Activated naive CD4-positive, alpha-beta T cell treated with anti-CD3 and anti-CD28 coated beads, Interleukin-2, amount 10 ng/mL, durations not matched to agents 7 days and 5 days (primary cell): ENCODE results near the gene PPP1R9B.

ENCODE experiments used
- CTCF ChIA-PET: fragments of 350-600 bp; sonication (Branson Sonifier 250); formaldehyde crosslinking; loops from one replicate; lab custom pipeline; 2021; ENCODE audit warnings: antibody characterized with exemption; lab: Charles Lee
- DNase-seq: peaks from one replicate; pipeline ENCODE4 v3.0.0-alpha.2; 2020
- H3K27ac Mint-ChIP-seq: one replicate; pipeline ENCODE4 v1.8.0; 2021; ENCODE audit warnings: mild to moderate bottlenecking, moderate library complexity, mixed read lengths
- H3K27me3 Mint-ChIP-seq: one replicate; pipeline ENCODE4 v1.8.0; 2021; ENCODE audit warnings: mild to moderate bottlenecking, mixed read lengths
- H3K36me3 Mint-ChIP-seq: one replicate; pipeline ENCODE4 v1.8.0; 2021; ENCODE audit warnings: mixed read lengths
- H3K4me1 Mint-ChIP-seq: one replicate; pipeline ENCODE4 v1.8.0; 2021; ENCODE audit warnings: mixed read lengths
- H3K4me3 Mint-ChIP-seq: one replicate; pipeline ENCODE4 v1.8.0; 2021; ENCODE audit warnings: mild to moderate bottlenecking, moderate library complexity, mixed read lengths
- H3K9me3 Mint-ChIP-seq: one replicate; pipeline ENCODE4 v1.8.0; 2021; ENCODE audit warnings: mixed read lengths

The PPP1R9B gene

GRCh38 chr17:50150354-50151040 is at the start of gene PPP1R9B:
TSS of gene PPP1R9B (minus strand) at chr17:50150677. CDS start at chr17:50150513, 164 bp downstream.
- peaks cover 60% of the 10 kb centered on the region for H3K4me1 Mint-ChIP-seq

GRCh38 chr17:50199803-50200456 is 49.5 kb upstream of the PPP1R9B start:
- Mint-ChIP-seq H3K27me3 (peaks cover 92% of the 10 kb centered on the region), H3K27ac (peak overlapping the region; percentile 62), H3K9me3 (no peaks in the 10 kb centered on the region), H3K4me1 (peaks cover 23% of the 10 kb centered on the region), H3K4me3 (peak overlapping the region; percentile 71), H3K36me3 (no peaks in the 10 kb centered on the region)
- CTCF ChIA-PET = interaction anchor here (0.6 to 7.2 kb wide), 34 partner anchors 9 to 332 kb away, joined by 3 to 217 read pairs (median 5); partner anchors contain the start of genes EPN3, LRRC59 and TMEM92
- peak; percentile 82 for DNase-seq

More at GRCh38 chr17:50150354-50151040, at the start of gene PPP1R9B:
- Mint-ChIP-seq H3K9me3 (no peaks in the 10 kb centered on the region), H3K27ac (peak within 1 kb of the TSS; percentile 94), H3K36me3 (peaks cover 23% of the 10 kb centered on the region), H3K4me3 (peak within 1 kb of the TSS; percentile 94), H3K27me3 (peaks cover 8% of the 10 kb centered on the region)
- no peak for DNase-seq
- CTCF ChIA-PET = interaction anchor here (0.7 to 5.9 kb wide), 5 partner anchors 11 to 33 kb away, joined by 3 to 55 read pairs (median 4); no protein-coding TSS in a partner anchor

GRCh38 chr17:50199211-50199802 is 48.8 kb upstream of the PPP1R9B start:
- peaks cover 23% of the 10 kb centered on the region for H3K4me1 Mint-ChIP-seq
- no peak overlapping the region for H3K27ac Mint-ChIP-seq
- no peaks in the 10 kb centered on the region for H3K36me3 Mint-ChIP-seq
- H3K4me3 Mint-ChIP-seq = no peak overlapping the region
- no peaks in the 10 kb centered on the region for H3K9me3 Mint-ChIP-seq
- H3K27me3 Mint-ChIP-seq = peaks cover 90% of the 10 kb centered on the region
- CTCF ChIA-PET = interaction anchor here (1.0 to 7.2 kb wide), 18 partner anchors 12 to 198 kb away, joined by 3 to 217 read pairs (median 9); partner anchors contain the start of genes LRRC59 and TMEM92
- DNase-seq = no peak

- Mint-ChIP-seq H3K36me3 (no peaks in the 10 kb centered on the region), H3K27ac (no peak overlapping the region), H3K4me1 (peaks cover 23% of the 10 kb centered on the region), H3K9me3 (no peaks in the 10 kb centered on the region), H3K4me3 (no peak overlapping the region), H3K27me3 (peaks cover 88% of the 10 kb centered on the region)
- CTCF ChIA-PET = interaction anchor here (0.6 to 5.7 kb wide), 23 partner anchors 10 to 281 kb away, joined by 3 to 100 read pairs (median 4); partner anchors contain the start of genes SGCA and TMEM92
- DNase-seq = peak; percentile 81
These were observed 47.7 kb upstream of the PPP1R9B start for GRCh38 chr17:50198026-50198669.

GRCh38 chr17:50196826-50197225 is 46.3 kb upstream of the PPP1R9B start:
- CTCF ChIA-PET = interaction anchor here (1.0 to 5.7 kb wide), 15 partner anchors 9 to 103 kb away, joined by 3 to 100 read pairs (median 6); partner anchors contain the start of gene SGCA
- peaks cover 83% of the 10 kb centered on the region for H3K27me3 Mint-ChIP-seq
- peaks cover 23% of the 10 kb centered on the region for H3K4me1 Mint-ChIP-seq
- no peak for DNase-seq
- H3K27ac Mint-ChIP-seq = no peak overlapping the region
- H3K9me3 Mint-ChIP-seq = no peaks in the 10 kb centered on the region
- no peak overlapping the region for H3K4me3 Mint-ChIP-seq
- H3K36me3 Mint-ChIP-seq = no peaks in the 10 kb centered on the region

GRCh38 chr17:50196036-50196435 is 45.6 kb upstream of the PPP1R9B start:
- CTCF ChIA-PET = interaction anchor here (1.2 to 5.7 kb wide), 10 partner anchors 8 to 100 kb away, joined by 3 to 100 read pairs (median 8); partner anchors contain the start of gene SGCA
- H3K27me3 Mint-ChIP-seq = peaks cover 79% of the 10 kb centered on the region
- no peak overlapping the region for H3K4me3 Mint-ChIP-seq
- H3K36me3 Mint-ChIP-seq = no peaks in the 10 kb centered on the region
- H3K27ac Mint-ChIP-seq = no peak overlapping the region
- DNase-seq = no peak
- no peaks in the 10 kb centered on the region for H3K9me3 Mint-ChIP-seq
- H3K4me1 Mint-ChIP-seq = peaks cover 19% of the 10 kb centered on the region

- no peak overlapping the region for H3K27ac Mint-ChIP-seq
- H3K27me3 Mint-ChIP-seq = peaks cover 78% of the 10 kb centered on the region
- peaks cover 12% of the 10 kb centered on the region for H3K4me1 Mint-ChIP-seq
- CTCF ChIA-PET = interaction anchor here (3.2 to 5.7 kb wide), 2 partner anchors 25 to 101 kb away, joined by 29 to 100 read pairs; no protein-coding TSS in a partner anchor
- H3K4me3 Mint-ChIP-seq = no peak overlapping the region
- DNase-seq = no peak
- no peaks in the 10 kb centered on the region for H3K36me3 Mint-ChIP-seq
- H3K9me3 Mint-ChIP-seq = no peaks in the 10 kb centered on the region
These were observed 44.7 kb upstream of the PPP1R9B start for GRCh38 chr17:50194934-50195865.

- Mint-ChIP-seq H3K4me1 (peaks cover 7% of the 10 kb centered on the region), H3K27me3 (peaks cover 77% of the 10 kb centered on the region), H3K4me3 (no peak overlapping the region), H3K36me3 (no peaks in the 10 kb centered on the region), H3K9me3 (no peaks in the 10 kb centered on the region), H3K27ac (no peak overlapping the region)
- CTCF ChIA-PET = interaction anchor here (5.7 kb wide), 1 partner anchor 24 kb away, joined by 100 read pairs; no protein-coding TSS in a partner anchor
- no peak for DNase-seq
These were observed 43.9 kb upstream of the PPP1R9B start for GRCh38 chr17:50194140-50194933.

- Mint-ChIP-seq H3K36me3 (no peaks in the 10 kb centered on the region), H3K4me1 (no peaks in the 10 kb centered on the region), H3K9me3 (no peaks in the 10 kb centered on the region), H3K27me3 (peaks cover 78% of the 10 kb centered on the region), H3K27ac (no peak overlapping the region), H3K4me3 (no peak overlapping the region)
- CTCF ChIA-PET = interaction anchor here (0.6 kb wide), 2 partner anchors 23 to 182 kb away, joined by 3 to 4 read pairs; no protein-coding TSS in a partner anchor
- DNase-seq = no peak
These were observed 42.3 kb upstream of the PPP1R9B start for GRCh38 chr17:50192618-50193291.

- Mint-ChIP-seq H3K4me1 (no peaks in the 10 kb centered on the region), H3K27ac (no peak overlapping the region), H3K27me3 (peaks cover 78% of the 10 kb centered on the region), H3K9me3 (no peaks in the 10 kb centered on the region), H3K36me3 (no peaks in the 10 kb centered on the region), H3K4me3 (no peak overlapping the region)
- CTCF ChIA-PET = interaction anchor here (0.6 kb wide), 1 partner anchor 23 kb away, joined by 3 read pairs; no protein-coding TSS in a partner anchor
- DNase-seq = no peak
These were observed 41.7 kb upstream of the PPP1R9B start for GRCh38 chr17:50192144-50192617.

- Mint-ChIP-seq H3K27ac (no peak overlapping the region), H3K36me3 (no peaks in the 10 kb centered on the region), H3K4me1 (no peaks in the 10 kb centered on the region), H3K27me3 (peaks cover 74% of the 10 kb centered on the region), H3K9me3 (no peaks in the 10 kb centered on the region), H3K4me3 (no peak overlapping the region)
- DNase-seq = no peak
- CTCF ChIA-PET = interaction anchor here (1.5 to 1.6 kb wide), 2 partner anchors 9 to 22 kb away, joined by 4 read pairs; no protein-coding TSS in a partner anchor
These were observed 41.1 kb upstream of the PPP1R9B start for GRCh38 chr17:50191359-50192143.
